Esophagus squamous epithelium (tissue), 4 donors: ENCODE measurements around the gene FAM222B.

Experiments used
- CTCF ChIP-seq, 6 experiments: fragments of 450-650 bp in 4 of 6; fragments of 200-600 bp in 2 of 6; sonication (generic) in 2 of 6; IDR thresholded peaks; one replicate each; pipeline ENCODE4 v1.5.1; 2016 to 2019; ENCODE audit warnings: antibody characterized with exemption in 6 of 6, mild to moderate bottlenecking in 4 of 6, moderate library complexity in 4 of 6
- POLR2A ChIP-seq, 4 donors: fragments of 450-650 bp; IDR thresholded peaks; one replicate each; pipeline ENCODE4 v1.6.1; 2017; ENCODE audit warnings: antibody characterized with exemption in 4 of 4, mild to moderate bottlenecking in 4 of 4, moderate library complexity in 3 of 4

GRCh38 chr17:28765038-28765437 is 77.6 kb downstream of the FAM222B start:
- TF ChIP-seq CTCF (IDR thresholded peaks at IDR 0.05) = no peak
- no peak for TF ChIP-seq POLR2A (IDR thresholded peaks at IDR 0.05)
